IMR-90 (cell line): ENCODE data around the gene COX19. TPM values are rescaled to one million over a fixed set of nuclear protein-coding genes. Genes with fewer than 3 reads are reported as not detected.

Experiments used
- ATAC-seq: fragments of 200-7000 bp; cut with Tn5 transposase; 2 replicates; pipeline ENCODE4 v1.9.1; 2020; ENCODE audit warnings: low read depth, mild to moderate bottlenecking, moderate library complexity
- BruUV-seq: library from RNA; stranded (reverse); fragments of 400-500 nt; replicated peaks from 2 replicates; lab custom pipeline; 2021; lab: Mats Ljungman, UMichigan
- CTCF ChIA-PET: fragments of 300-600 bp; formaldehyde crosslinking; extraction: SDS; loops from one replicate; lab custom pipeline; 2021; ENCODE audit warnings: antibody characterized with exemption; lab: Yijun Ruan, JAX
- POLR2A ChIA-PET: fragments of 300-600 bp; sonication (Branson Sonifier 250); formaldehyde crosslinking; loops from one replicate; lab custom pipeline; 2022; ENCODE audit warnings: antibody characterized with exemption; ENCODE audit not compliant: unreplicated experiment; lab: Charles Lee
- DNase-seq: peaks from one replicate; pipeline ENCODE4 v3.0.0; 2013
- H2AFZ ChIP-seq: replicated peaks from 2 replicates; pipeline ENCODE3; 2013; ENCODE audit warnings: low read length, mild to moderate bottlenecking; ENCODE audit not compliant: poor library complexity
- H2AK5ac ChIP-seq: 2 replicates; pipeline ENCODE4 v1.6.1; 2013; ENCODE audit warnings: low read depth, low read length, inconsistent platforms
- H2AK9ac ChIP-seq: replicated peaks from 2 replicates; pipeline ENCODE3; 2013; ENCODE audit warnings: mild to moderate bottlenecking, low read depth, low read length, moderate library complexity; ENCODE audit not compliant: poor library complexity
- H2BK120ac ChIP-seq: 2 replicates; pipeline ENCODE4 v1.6.1; 2013; ENCODE audit warnings: low read depth, low read length, inconsistent platforms
- H2BK15ac ChIP-seq: 3 replicates; pipeline ENCODE4 v1.6.1; 2013; ENCODE audit warnings: low read depth, low read length, inconsistent platforms
- H2BK20ac ChIP-seq: 2 replicates; pipeline ENCODE4 v1.6.1; 2013; ENCODE audit warnings: low read depth, mild to moderate bottlenecking, inconsistent platforms, low read length, moderate library complexity
- H2BK5ac ChIP-seq: 2 replicates; pipeline ENCODE4 v1.6.1; 2013; ENCODE audit warnings: mild to moderate bottlenecking, low read depth, low read length, inconsistent platforms; ENCODE audit not compliant: poor library complexity, severe bottlenecking
- H3K14ac ChIP-seq: replicated peaks from 2 replicates; pipeline ENCODE4 v1.6.1; 2013; ENCODE audit warnings: low read depth, low read length, inconsistent platforms
- H3K18ac ChIP-seq: 2 replicates; pipeline ENCODE4 v1.6.1; 2013; ENCODE audit warnings: low read depth, low read length, control low read depth
- H3K23ac ChIP-seq: 2 replicates; pipeline ENCODE4 v1.6.1; 2013; ENCODE audit warnings: low read depth, low read length, inconsistent platforms
- H3K27ac ChIP-seq: 2 replicates; pipeline ENCODE4 v1.5.1; 2013; ENCODE audit warnings: mild to moderate bottlenecking, control low read depth, low read length; ENCODE audit not compliant: insufficient read depth
- H3K27me3 ChIP-seq: 2 replicates; pipeline ENCODE4 v1.6.1; 2013; ENCODE audit warnings: low read length; ENCODE audit not compliant: control insufficient read depth, insufficient read depth
- H3K36me3 ChIP-seq: 2 replicates; pipeline ENCODE4 v1.6.1; 2013; ENCODE audit warnings: low read length, mixed read lengths; ENCODE audit not compliant: control insufficient read depth, insufficient read depth
- H3K4ac ChIP-seq: 2 replicates; pipeline ENCODE4 v1.6.1; 2013; ENCODE audit warnings: low read depth, low read length, inconsistent platforms
- H3K4me1 ChIP-seq: 2 replicates; pipeline ENCODE4 v1.6.1; 2013; ENCODE audit warnings: low read length, mixed read lengths; ENCODE audit not compliant: control insufficient read depth, insufficient read depth
- H3K4me2 ChIP-seq: 2 replicates; pipeline ENCODE4 v1.6.1; 2013; ENCODE audit warnings: low read depth, mild to moderate bottlenecking, control low read depth, low read length, moderate library complexity
- H3K4me3 ChIP-seq: 2 replicates; pipeline ENCODE4 v1.5.1; 2013; ENCODE audit warnings: low read depth, mild to moderate bottlenecking, control low read depth, low read length, moderate library complexity; ENCODE audit not compliant: insufficient read depth
- H3K56ac ChIP-seq: 2 replicates; pipeline ENCODE4 v1.6.1; 2013; ENCODE audit warnings: low read length, inconsistent platforms; ENCODE audit not compliant: insufficient read depth; ENCODE audit errors: extremely low read depth
- H3K79me1 ChIP-seq, 2 experiments: 2 replicates each; pipeline ENCODE4 v1.6.1; 2013; ENCODE audit warnings: low read length in 2 of 2, inconsistent platforms in 1 of 2, low read depth in 1 of 2
- H3K9ac ChIP-seq: 2 replicates; pipeline ENCODE4 v1.6.1; 2013; ENCODE audit warnings: low read depth, low read length, control low read depth
- H3K9me1 ChIP-seq: 2 replicates; pipeline ENCODE4 v1.6.1; 2013; ENCODE audit warnings: low read length, inconsistent platforms; ENCODE audit not compliant: insufficient read depth
- H3K9me3 ChIP-seq: 2 replicates; pipeline ENCODE4 v1.6.1; 2013; ENCODE audit warnings: low read length; ENCODE audit not compliant: control insufficient read depth, insufficient read depth
- H4K20me1 ChIP-seq: 2 replicates; pipeline ENCODE4 v1.6.1; 2013; ENCODE audit warnings: low read length, inconsistent platforms; ENCODE audit not compliant: insufficient read depth
- H4K5ac ChIP-seq: 2 replicates; pipeline ENCODE4 v1.6.1; 2013; ENCODE audit warnings: mild to moderate bottlenecking, low read depth, low read length, control low read depth
- H4K8ac ChIP-seq, 2 experiments: 2 replicates each; pipeline ENCODE4 v1.6.1; 2013; ENCODE audit warnings: low read depth in 2 of 2, low read length in 2 of 2, control low read depth in 1 of 2, inconsistent platforms in 1 of 2
- H4K91ac ChIP-seq: 2 replicates; pipeline ENCODE4 v1.6.1; 2013; ENCODE audit warnings: low read depth, low read length, inconsistent platforms; ENCODE audit not compliant: insufficient read depth
- BHLHE40 ChIP-seq: fragments of 150-350 bp; IDR thresholded peaks from 2 replicates; pipeline ENCODE4 v1.6.1; 2016; ENCODE audit warnings: mild to moderate bottlenecking, low read depth, low read length
- CEBPB ChIP-seq: IDR thresholded peaks from 2 replicates; pipeline ENCODE4 v1.6.1; 2012; ENCODE audit warnings: low read depth, low read length, improper control_type of control experiment
- CHD1 ChIP-seq: IDR thresholded peaks from 2 replicates; pipeline ENCODE4 v1.6.1; 2012; ENCODE audit warnings: low read depth, low read length, improper control_type of control experiment
- CTCF ChIP-seq: conservative IDR thresholded peaks from 2 replicates; pipeline ENCODE4 v1.5.1; 2012; ENCODE audit warnings: mild to moderate bottlenecking, low read depth, low read length, improper control_type of control experiment
- ELK1 ChIP-seq: fragments of 150-350 bp; IDR thresholded peaks from 2 replicates; pipeline ENCODE4 v1.6.1; 2016; ENCODE audit warnings: low read depth, mild to moderate bottlenecking, low read length, moderate library complexity, borderline replicate concordance
- FOS ChIP-seq: fragments of 150-350 bp; IDR thresholded peaks from 2 replicates; pipeline ENCODE4 v1.6.1; 2016; ENCODE audit warnings: low read depth, low read length
- MAFK ChIP-seq: IDR thresholded peaks from 2 replicates; pipeline ENCODE4 v1.6.1; 2012; ENCODE audit warnings: low read depth, low read length, improper control_type of control experiment
- MAZ ChIP-seq: IDR thresholded peaks from 2 replicates; pipeline ENCODE4 v1.6.1; 2012; ENCODE audit warnings: low read depth, mild to moderate bottlenecking, low read length, improper control_type of control experiment, moderate library complexity, borderline replicate concordance
- MXI1 ChIP-seq: IDR thresholded peaks from 2 replicates; pipeline ENCODE4 v1.6.1; 2012; ENCODE audit warnings: low read depth, mild to moderate bottlenecking, low read length, moderate library complexity, borderline replicate concordance
- NFE2L2 ChIP-seq: fragments of 150-350 bp; IDR thresholded peaks from 2 replicates; pipeline ENCODE4 v1.6.1; 2016; ENCODE audit warnings: low read depth, mild to moderate bottlenecking, low read length
- POLR2A ChIP-seq: IDR thresholded peaks from 2 replicates; pipeline ENCODE4 v1.6.1; 2012; ENCODE audit warnings: mild to moderate bottlenecking, low read depth, low read length
- RAD21 ChIP-seq: IDR thresholded peaks from 2 replicates; pipeline ENCODE4 v1.6.1; 2012; ENCODE audit warnings: low read length, improper control_type of control experiment
- RCOR1 ChIP-seq: IDR thresholded peaks from 2 replicates; pipeline ENCODE4 v1.6.1; 2012; ENCODE audit warnings: mild to moderate bottlenecking, low read length, improper control_type of control experiment; ENCODE audit not compliant: insufficient replicate concordance
- RFX5 ChIP-seq: IDR thresholded peaks from 2 replicates; pipeline ENCODE4 v1.8.0; 2012; ENCODE audit warnings: low read depth, mild to moderate bottlenecking, low read length, moderate library complexity
- SMC3 ChIP-seq: fragments of 150-350 bp; IDR thresholded peaks from 2 replicates; pipeline ENCODE4 v1.6.1; 2016; ENCODE audit warnings: low read depth, mild to moderate bottlenecking, antibody characterized with exemption, low read length, moderate library complexity
- USF2 ChIP-seq: fragments of 150-350 bp; IDR thresholded peaks from 2 replicates; pipeline ENCODE4 v1.6.1; 2017; ENCODE audit warnings: mild to moderate bottlenecking, antibody characterized with exemption, low read length, low read depth
- whole genome bisulfite sequencing, 2 experiments: methylation state at CpG; one replicate each; pipeline versions ENCODE4 v1.1.5 to v1.1.7; 2013; ENCODE audit warnings: missing lambda C conversion rate in 2 of 2; ENCODE audit not compliant: insufficient read length in 1 of 2; ENCODE audit errors: extremely low coverage in 2 of 2; 5-methylcytosine and 5-hydroxymethylcytosine counted together
- dilution Hi-C: fragments of 300-500 bp; cut with HindIII; formaldehyde crosslinking; loops from one replicate; pipeline ENCODE4 v1.14.3; 2018; ENCODE audit warnings: low sequenced_read_pairs; ENCODE audit not compliant: unreplicated experiment
- in situ Hi-C: fragments of 300-500 bp; cut with MboI; formaldehyde crosslinking; loops from 3 replicates; pipeline ENCODE4 v1.14.3; 2019; ENCODE audit warnings: low sequenced_read_pairs, inconsistent platforms, mixed read lengths
- intact Hi-C: fragments of 100-400 bp; cut with micrococcal nuclease; formaldehyde crosslinking; loops from 2 replicates; pipeline ENCODE4 v1.10.0; 2022
- polyA plus RNA-seq, 3 experiments: library from polyadenylated mRNA; depleted of rRNA; stranded (reverse); fragments of >200 nt; gene quantifications; 2 replicates each; pipeline ENCODE4 v1.2.3, GENCODE V29; 2012; ENCODE audit warnings: low replicate concordance in 1 of 3
- total RNA-seq: library from RNA; depleted of rRNA; stranded (reverse); fragments of >200 nt; gene quantifications from 2 replicates; pipeline ENCODE4 v1.2.3, GENCODE V29; 2012

The COX19 gene
- total and polyA plus RNA-seq, 2 of the 4 experiments (the other 2 are of a cell fraction): 3.9 to 7.3 TPM

DNA sequence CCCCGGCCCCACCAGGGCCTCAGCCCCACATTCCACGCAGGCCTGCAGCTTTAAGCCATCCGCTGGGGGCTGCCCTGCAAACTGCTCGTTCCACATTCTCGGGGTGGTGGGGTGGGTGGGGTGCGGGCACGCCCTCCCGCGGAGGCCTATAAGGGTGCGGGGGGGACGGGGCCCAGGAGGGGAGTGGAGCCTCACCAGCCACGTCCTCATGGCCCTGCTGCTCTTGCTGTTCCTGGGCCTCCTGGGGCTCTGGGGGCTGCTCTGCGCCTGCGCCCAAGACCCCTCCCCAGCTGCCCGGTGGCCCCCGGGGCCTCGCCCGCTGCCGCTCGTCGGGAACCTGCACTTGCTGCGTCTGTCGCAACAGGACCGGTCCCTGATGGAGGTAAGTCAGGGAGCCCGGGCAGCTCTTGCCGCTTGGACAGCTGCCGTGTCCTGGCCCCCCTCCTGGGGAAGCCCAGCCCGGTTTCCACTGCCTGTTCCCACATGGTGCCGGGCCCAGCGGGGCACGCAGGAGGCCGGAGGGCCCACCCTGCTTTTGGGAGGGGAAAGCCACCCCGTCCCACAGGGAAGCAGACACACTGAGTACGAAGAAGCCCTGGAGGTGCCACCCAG is 7.8 kb upstream of the COX19 start, which contains the start of gene CYP2W1:
Gene CYP2W1, plus strand, starts transcription at position 178 of the 612 bp plus-strand sequence. Its CDS starts 31 bp downstream, at position 209.
- H3K4me3 ChIP-seq: no peak within 1 kb of the TSS
- no peak within 1 kb of the TSS for H2AK5ac ChIP-seq
- no peak within 1 kb of the TSS for H3K14ac ChIP-seq
- H2BK5ac ChIP-seq: no peak within 1 kb of the TSS
- no peak within 1 kb of the TSS for H3K23ac ChIP-seq
- no peak within 1 kb of the TSS for H3K9ac ChIP-seq
- ATAC-seq (no peak), DNase-seq (no peak)
- H3K4me2 ChIP-seq: no peak within 1 kb of the TSS
- H2AFZ ChIP-seq: peak within 1 kb of the TSS; percentile 11
- H2BK120ac ChIP-seq: no peak within 1 kb of the TSS
- in situ Hi-C loops (no loop called here), intact Hi-C loops (no loop called here), dilution Hi-C loops (no loop called here)
- H3K4ac ChIP-seq: no peak within 1 kb of the TSS
- no peak within 1 kb of the TSS for H2BK15ac ChIP-seq
- H3K36me3 ChIP-seq: no peaks in the 10 kb centered on the region
- POLR2A ChIA-PET: no interaction called here
- H3K18ac ChIP-seq: no peak within 1 kb of the TSS
- H3K9me1 ChIP-seq: no peaks in the 10 kb centered on the region
- H3K4me1 ChIP-seq: no peaks in the 10 kb centered on the region; the same call in 1 of the 2 replicates
- no peaks in the 10 kb centered on the region for H3K9me3 ChIP-seq
- H2BK20ac ChIP-seq: no peak within 1 kb of the TSS
- H4K5ac ChIP-seq: no peak within 1 kb of the TSS
- TF ChIP-seq ELK1 (no peak), MXI1 (no peak), POLR2A (no peak), BHLHE40 (no peak), MAFK (no peak), RFX5 (no peak), RAD21 (no peak), MAZ (no peak), CTCF (no peak), FOS (no peak), SMC3 (no peak), RCOR1 (no peak), CHD1 (no peak), CEBPB (no peak), USF2 (no peak), NFE2L2 (no peak)
- H4K91ac ChIP-seq: no peak within 1 kb of the TSS
- no peaks in the 10 kb centered on the region for H3K79me1 ChIP-seq
- H4K8ac ChIP-seq: no peak within 1 kb of the TSS
- no peak within 1 kb of the TSS for H3K56ac ChIP-seq
- H2AK9ac ChIP-seq: peak within 1 kb of the TSS; percentile 42
- CTCF ChIA-PET: no interaction called here
- WGBS, 2 experiments: 80% methylated on average over 7 of the region's 34 CpGs; no CpG with 5 or more reads in 1 of the 2 experiments
- no peak within 1 kb of the TSS for H3K27ac ChIP-seq
- no TSS peak for BruUV-seq
- H4K20me1 ChIP-seq: no peaks in the 10 kb centered on the region
- H3K27me3 ChIP-seq: no peaks in the 10 kb centered on the region; the same call in 1 of the 2 replicates
